HepG2 (cell line): ENCODE measurements around the gene CATSPERB. TPM values are rescaled to one million over a fixed set of nuclear protein-coding genes. Genes with fewer than 3 reads are reported as not detected.

ENCODE experiments used
- ATAC-seq: fragments of 200-7000 bp; cut with Tn5 transposase; 3 replicates; pipeline ENCODE4 v1.9.1; 2020; ENCODE audit warnings: mild to moderate bottlenecking, moderate library complexity
- BruUV-seq: library from RNA; stranded (reverse); fragments of 400-500 nt; replicated peaks from 2 replicates; lab custom pipeline; 2021; lab: Mats Ljungman, UMichigan
- CTCF ChIA-PET: fragments of 300-600 bp; formaldehyde crosslinking; extraction: SDS; loops from one replicate; lab custom pipeline; 2021; ENCODE audit warnings: low total read pairs, inconsistent platforms, low intra/inter-chr PET ratio; lab: Yijun Ruan, JAX
- POLR2A ChIA-PET: fragments of 350-600 bp; sonication (Branson Sonifier 250); formaldehyde crosslinking; loops from one replicate; lab custom pipeline; 2020; ENCODE audit warnings: antibody characterized with exemption, inconsistent platforms; lab: Yijun Ruan, JAX
- DNase-seq: peaks from one replicate; pipeline ENCODE4 v3.0.0-alpha.2; 2015; ENCODE audit warnings: low spot score
- FAIRE-seq: peaks from 3 replicates; lab custom pipeline; 2011; peaks lifted over from hg19 to GRCh38; lab: Jason Lieb, UNC
- H2AFZ ChIP-seq: one replicate; pipeline ENCODE4 v1.6.1; 2011; ENCODE audit warnings: low read length, inconsistent platforms
- H3K27ac ChIP-seq: fragments of 300-600 bp; 3 replicates; pipeline ENCODE4 v1.8.0; 2011; ENCODE audit warnings: mixed run types, mild to moderate bottlenecking, mixed read lengths, low read length, inconsistent platforms; ENCODE audit not compliant: insufficient read depth; ENCODE audit errors: extremely low read length
- H3K27me3 ChIP-seq, 2 experiments: fragments of 200-600 bp in 1 of 2; 2 replicates in 1 of 2; 3 replicates in 1 of 2; pipeline versions ENCODE4 v1.6.0 to v1.8.0; 2011; ENCODE audit warnings: low read length in 2 of 2, mild to moderate bottlenecking in 2 of 2, moderate library complexity in 2 of 2, inconsistent platforms in 1 of 2; ENCODE audit not compliant: insufficient read depth in 2 of 2, control insufficient read depth in 1 of 2
- H3K36me3 ChIP-seq, 2 experiments: fragments of 200-600 bp in 1 of 2; replicated peaks in 1 of 2; 2 replicates in 1 of 2; 3 replicates in 1 of 2; pipeline versions ENCODE4 v1.5.1 to v1.8.0; 2011; ENCODE audit warnings: low read length in 2 of 2, inconsistent platforms in 1 of 2; ENCODE audit not compliant: insufficient read depth in 2 of 2, control insufficient read depth in 1 of 2
- H3K4me1 ChIP-seq: 2 replicates; pipeline ENCODE4 v1.5.1; 2012; ENCODE audit warnings: low read length, inconsistent platforms; ENCODE audit not compliant: insufficient read depth
- H3K4me2 ChIP-seq: 2 replicates; pipeline ENCODE4 v1.6.0; 2011; ENCODE audit warnings: low read depth, low read length, inconsistent platforms
- H3K4me3 ChIP-seq, 3 experiments: fragments of 200-600 bp in 1 of 3; sonication (generic), shearing (Covaris generic) in 1 of 3; replicated peaks in 1 of 3; 2 replicates each; pipeline ENCODE4 v1.5.1; 2011 to 2016; ENCODE audit warnings: low read length in 3 of 3, inconsistent platforms in 2 of 3, low read depth in 2 of 3, mild to moderate bottlenecking in 2 of 3, control low read depth in 1 of 3, mixed read lengths in 1 of 3; ENCODE audit not compliant: insufficient read depth in 1 of 3
- H3K79me2 ChIP-seq: one replicate; pipeline ENCODE4 v1.6.1; 2011; ENCODE audit warnings: low read length, inconsistent platforms; ENCODE audit not compliant: insufficient read depth
- H3K9ac ChIP-seq: 2 replicates; pipeline ENCODE4 v1.6.0; 2011; ENCODE audit warnings: mild to moderate bottlenecking, low read depth, low read length, inconsistent platforms; ENCODE audit not compliant: insufficient read depth
- H3K9me3 ChIP-seq: 2 replicates; pipeline ENCODE4 v1.5.1; 2012; ENCODE audit warnings: mild to moderate bottlenecking, low read length
- H4K20me1 ChIP-seq: 2 replicates; pipeline ENCODE4 v1.6.0; 2011; ENCODE audit warnings: inconsistent platforms, mild to moderate bottlenecking, low read length, moderate library complexity; ENCODE audit not compliant: insufficient read depth
- CBX5 ChIP-seq: sonication (generic); formaldehyde crosslinking; IDR thresholded peaks from 2 replicates; pipeline ENCODE4 v1.4.0; 2020; ENCODE audit warnings: missing genetic modification reagents, borderline replicate concordance
- HNF4A ChIP-seq: sonication (generic); formaldehyde crosslinking; IDR thresholded peaks from 2 replicates; pipeline ENCODE4 v1.4.0; 2020; ENCODE audit warnings: missing genetic modification reagents
- IKZF4 ChIP-seq: sonication (generic); formaldehyde crosslinking; IDR thresholded peaks from 2 replicates; pipeline ENCODE4 v1.5.1; 2020; ENCODE audit warnings: borderline replicate concordance, mild to moderate bottlenecking, low read depth, missing genetic modification reagents; ENCODE audit errors: not compliant biosample characterization
- NFE2L2 ChIP-seq: fragments of 150-350 bp; IDR thresholded peaks from 2 replicates; pipeline ENCODE4 v1.6.1; 2014; ENCODE audit warnings: low read length
- SMAD9 ChIP-seq: sonication (generic); formaldehyde crosslinking; IDR thresholded peaks from 2 replicates; pipeline ENCODE4 v1.5.1; 2020; ENCODE audit warnings: mild to moderate bottlenecking, missing genetic modification reagents
- SNAI1 ChIP-seq: sonication (generic); formaldehyde crosslinking; IDR thresholded peaks from 2 replicates; pipeline ENCODE4 v1.5.0; 2020; ENCODE audit warnings: mild to moderate bottlenecking, missing genetic modification reagents, borderline replicate concordance
- ZNF17 ChIP-seq: sonication (generic); formaldehyde crosslinking; IDR thresholded peaks from 2 replicates; pipeline ENCODE4 v1.5.0; 2020; ENCODE audit warnings: mild to moderate bottlenecking, missing genetic modification reagents
- ZNF678 ChIP-seq: sonication (generic); formaldehyde crosslinking; IDR thresholded peaks from 2 replicates; pipeline ENCODE4 v1.4.0; 2020; ENCODE audit warnings: mild to moderate bottlenecking, missing genetic modification reagents
- ZNF75D ChIP-seq: sonication (generic); formaldehyde crosslinking; IDR thresholded peaks from 2 replicates; pipeline ENCODE4 v1.8.1; 2023; ENCODE audit warnings: missing genetic modification reagents, mild to moderate bottlenecking, borderline replicate concordance
- ZNF776 ChIP-seq: sonication (generic); formaldehyde crosslinking; IDR thresholded peaks from 2 replicates; pipeline ENCODE4 v1.4.0; 2020; ENCODE audit warnings: mild to moderate bottlenecking, missing genetic modification reagents
- ZNF777 ChIP-seq: sonication (generic); formaldehyde crosslinking; IDR thresholded peaks from 2 replicates; pipeline ENCODE4 v1.4.0; 2020; ENCODE audit warnings: missing genetic modification reagents
- WGBS: methylation state at CpG from one replicate; pipeline ENCODE4 v1.1.6; 2017; ENCODE audit warnings: low lambda C conversion rate; 5-methylcytosine and 5-hydroxymethylcytosine counted together
- in situ Hi-C: cut with HindIII; loops from 2 replicates; pipeline ENCODE4 v1.10.0; 2017; ENCODE audit warnings: low pct_unique_long_range_greater_than_20kb; ENCODE audit not compliant: extremely low pct_ligation_motif_present
- intact Hi-C: fragments of 100-400 bp; cut with micrococcal nuclease; formaldehyde crosslinking; loops from one replicate; pipeline ENCODE4 v1.10.0; 2022; ENCODE audit not compliant: unreplicated experiment
- polyA plus RNA-seq, 8 experiments: library from polyadenylated mRNA; depleted of rRNA in 3 of 8; stranded (reverse) in 7 of 8; unstranded in 1 of 8; fragments of >200 nt; fragmentation: Illumina TruSeq in 4 of 8; extraction: Trizol in 4 of 8; gene quantifications; 2 replicates each; pipeline versions ENCODE4 v1.2.1 to v1.2.3, GENCODE V29; 2011 to 2016; ENCODE audit warnings: low read depth in 4 of 8, missing spikeins in 1 of 8, mixed read lengths in 1 of 8; ENCODE audit not compliant: insufficient read depth in 1 of 8
- total RNA-seq, 5 experiments: library from RNA; depleted of rRNA; stranded (reverse); fragments of >200 nt; fragmentation: Illumina TruSeq; extraction: Trizol; gene quantifications; 2 replicates each; pipeline ENCODE4 v1.2.3, GENCODE V29; 2016; ENCODE audit warnings: low read depth in 1 of 5
- TF ChIP-seq, protein P1 (sequence below): sonication (generic); formaldehyde crosslinking; IDR thresholded peaks from 2 replicates; pipeline ENCODE4 v1.5.0; 2020; ENCODE audit warnings: mild to moderate bottlenecking, missing genetic modification reagents

CATSPERB gene
- total and polyA plus RNA-seq, 2 of the 13 experiments (the other 11 are each of a cell fraction or from before 2014, with no cell fraction given): not detected

- Histone ChIP-seq H3K4me3 (no peak overlapping the region), H3K79me2 (no peaks in the 10 kb centered on the region), H3K36me3 (no peaks in the 10 kb centered on the region), H4K20me1 (no peaks in the 10 kb centered on the region), H3K9ac (no peak overlapping the region), H3K4me2 (no peak overlapping the region), H2AFZ (no peak overlapping the region), H3K9me3 (no peaks in the 10 kb centered on the region), H3K4me1 (no peaks in the 10 kb centered on the region), H3K27me3 (no peaks in the 10 kb centered on the region), H3K27ac (no peak overlapping the region)
- POLR2A ChIA-PET: no interaction called here
- 91% methylated on average over 2 of the region's 2 CpGs for WGBS
- in situ Hi-C loops: no loop called here
- DNase-seq (no peak), FAIRE-seq (no peak), ATAC-seq (no peak)
- no TSS peak for BruUV-seq
- CTCF ChIA-PET: no interaction called here
- TF ChIP-seq ZNF17 (CRISPR knock-in tag) (no peak), HNF4A (CRISPR knock-in tag) (no peak)
- intact Hi-C loops: no loop called here
These were observed 4.8 kb downstream of the CATSPERB start for GRCh38 chr14:91727121-91727520.

DNA sequence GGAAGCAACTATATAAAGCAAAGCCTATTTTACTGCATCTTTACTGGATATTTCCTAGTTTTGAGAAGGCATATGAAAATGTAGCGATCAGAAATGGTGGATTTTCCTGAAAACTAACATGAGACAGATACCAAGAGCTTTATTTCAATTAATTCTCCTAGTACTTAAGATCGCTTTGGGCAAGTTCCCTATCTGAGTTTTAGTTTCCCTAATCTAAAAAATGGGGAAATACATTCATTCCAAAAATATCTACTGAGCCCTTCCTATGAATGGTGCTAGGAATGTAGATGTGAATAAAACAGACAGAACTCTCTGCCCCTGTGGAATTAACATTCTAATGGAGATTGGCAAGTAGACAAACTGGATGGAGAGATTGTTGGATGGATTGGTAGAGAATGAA lies 8.4 kb downstream of the CATSPERB start:
- Histone ChIP-seq H3K36me3 (no peaks in the 10 kb centered on the region), H2AFZ (no peak overlapping the region), H3K9me3 (no peaks in the 10 kb centered on the region), H3K27me3 (no peaks in the 10 kb centered on the region), H3K79me2 (no peaks in the 10 kb centered on the region), H3K4me1 (no peaks in the 10 kb centered on the region), H3K4me3 (no peak overlapping the region), H3K4me2 (no peak overlapping the region), H4K20me1 (no peaks in the 10 kb centered on the region), H3K9ac (no peak overlapping the region), H3K27ac (no peak overlapping the region)
- ChIA-PET CTCF (no interaction called here), POLR2A (no interaction called here)
- in situ Hi-C loops: no loop called here
- ATAC-seq (no peak), DNase-seq (no peak), FAIRE-seq (no peak)
- BruUV-seq: no TSS peak
- intact Hi-C loops: no loop called here
- WGBS: 1% methylated on average over 2 of the region's 2 CpGs
- no peak for TF ChIP-seq SMAD9
- TF ChIP-seq IKZF4: no peak
- no peak for TF ChIP-seq ZNF75D (CRISPR knock-in tag)
- no peak for TF ChIP-seq ZNF776
- no peak for TF ChIP-seq CBX5 (CRISPR knock-in tag)
- no peak for TF ChIP-seq SNAI1 (CRISPR knock-in tag)
- TF ChIP-seq, protein P1, sequence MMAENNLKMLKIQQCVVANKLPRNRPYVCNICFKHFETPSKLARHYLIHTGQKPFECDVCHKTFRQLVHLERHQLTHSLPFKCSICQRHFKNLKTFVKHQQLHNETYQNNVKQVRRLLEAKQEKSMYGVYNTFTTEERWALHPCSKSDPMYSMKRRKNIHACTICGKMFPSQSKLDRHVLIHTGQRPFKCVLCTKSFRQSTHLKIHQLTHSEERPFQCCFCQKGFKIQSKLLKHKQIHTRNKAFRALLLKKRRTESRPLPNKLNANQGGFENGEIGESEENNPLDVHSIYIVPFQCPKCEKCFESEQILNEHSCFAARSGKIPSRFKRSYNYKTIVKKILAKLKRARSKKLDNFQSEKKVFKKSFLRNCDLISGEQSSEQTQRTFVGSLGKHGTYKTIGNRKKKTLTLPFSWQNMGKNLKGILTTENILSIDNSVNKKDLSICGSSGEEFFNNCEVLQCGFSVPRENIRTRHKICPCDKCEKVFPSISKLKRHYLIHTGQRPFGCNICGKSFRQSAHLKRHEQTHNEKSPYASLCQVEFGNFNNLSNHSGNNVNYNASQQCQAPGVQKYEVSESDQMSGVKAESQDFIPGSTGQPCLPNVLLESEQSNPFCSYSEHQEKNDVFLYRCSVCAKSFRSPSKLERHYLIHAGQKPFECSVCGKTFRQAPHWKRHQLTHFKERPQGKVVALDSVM (CRISPR knock-in tag): no peak
- TF ChIP-seq ZNF678 (CRISPR knock-in tag): no peak
- no peak for TF ChIP-seq NFE2L2
- no peak for TF ChIP-seq ZNF777 (CRISPR knock-in tag)
